T-cell (primary cell): ENCODE data around the gene C1orf159. TPM values are rescaled to one million over a fixed set of nuclear protein-coding genes. Genes with fewer than 3 reads are reported as not detected.

ENCODE experiments used
- ATAC-seq, 4 experiments: fragments of 200-7000 bp in 3 of 4; fragments of 150-1000 bp in 1 of 4; cut with Tn5 transposase; replicated peaks in 1 of 4; 1 replicate in 3 of 4; 2 replicates in 1 of 4; pipeline ENCODE4 v1.10.0; 2021; ENCODE audit warnings: moderate library complexity in 3 of 4, mild to moderate bottlenecking in 2 of 4, moderate number of reproducible peaks in 1 of 4
- CTCF ChIA-PET, 2 donors: fragments of 300-600 bp; sonication (Branson Sonifier 250); formaldehyde crosslinking; loops; one replicate each; lab custom pipeline; 2022; ENCODE audit warnings: antibody characterized with exemption in 2 of 2; lab: Charles Lee
- POLR2A ChIA-PET, 2 donors: fragments of 300-600 bp; sonication (Branson Sonifier 250); formaldehyde crosslinking; loops; one replicate each; lab custom pipeline; 2022; ENCODE audit warnings: antibody characterized with exemption in 2 of 2; lab: Charles Lee
- DNase-seq, 35 experiments: peaks; one replicate each; pipeline versions ENCODE4 v3.0.0 to v3.0.0-alpha.2; 2013 to 2023
- H3K27ac ChIP-seq: one replicate; pipeline ENCODE4 v1.5.1; 2013; ENCODE audit warnings: low read length
- H3K27me3 ChIP-seq, 2 experiments: replicated peaks in 1 of 2; 1 replicate in 1 of 2; 2 replicates in 1 of 2; pipeline versions ENCODE4 v1.6.1 to v1.7.0; 2013; ENCODE audit warnings: low read length in 1 of 2, mixed read lengths in 1 of 2; ENCODE audit not compliant: control insufficient read depth in 2 of 2, insufficient read depth in 2 of 2; ENCODE audit errors: extremely low read depth in 1 of 2
- H3K36me3 ChIP-seq, 2 donors: 1 replicate in 1 of 2; 2 replicates in 1 of 2; pipeline versions ENCODE4 v1.6.1 to v1.7.0; 2013; ENCODE audit warnings: low read length in 1 of 2; ENCODE audit not compliant: control insufficient read depth in 2 of 2, insufficient read depth in 1 of 2; ENCODE audit errors: extremely low read depth in 1 of 2
- H3K4me1 ChIP-seq, 2 experiments: 1 replicate in 1 of 2; 2 replicates in 1 of 2; pipeline versions ENCODE4 v1.6.1 to v1.7.0; 2013; ENCODE audit warnings: low read length in 2 of 2, mixed read lengths in 1 of 2; ENCODE audit not compliant: insufficient read depth in 2 of 2, control insufficient read depth in 1 of 2; ENCODE audit errors: extremely low read depth in 1 of 2
- H3K4me3 ChIP-seq, 2 donors: 1 replicate in 1 of 2; 2 replicates in 1 of 2; pipeline versions ENCODE4 v1.5.1 to v1.7.0; 2013; ENCODE audit warnings: mild to moderate bottlenecking in 2 of 2, low read length in 1 of 2, moderate library complexity in 1 of 2; ENCODE audit not compliant: control insufficient read depth in 1 of 2; ENCODE audit errors: extremely low read depth in 1 of 2
- H3K9me3 ChIP-seq: 2 replicates; pipeline ENCODE4 v1.7.0; 2013
- H3K27ac Mint-ChIP-seq, 2 donors: one replicate each; pipeline ENCODE4 v1.8.0; 2020 to 2021; ENCODE audit warnings: mild to moderate bottlenecking in 2 of 2, mixed read lengths in 2 of 2
- H3K27me3 Mint-ChIP-seq, 2 donors: one replicate each; pipeline ENCODE4 v1.8.0; 2021 to 2022; ENCODE audit warnings: mixed read lengths in 2 of 2
- H3K36me3 Mint-ChIP-seq: one replicate; pipeline ENCODE4 v1.8.0; 2021; ENCODE audit warnings: mixed read lengths
- H3K4me1 Mint-ChIP-seq, 3 donors: one replicate each; pipeline ENCODE4 v1.8.0; 2020 to 2022; ENCODE audit warnings: mixed read lengths in 3 of 3, mild to moderate bottlenecking in 1 of 3
- H3K4me3 Mint-ChIP-seq, 3 donors: one replicate each; pipeline ENCODE4 v1.8.0; 2020 to 2022; ENCODE audit warnings: mild to moderate bottlenecking in 3 of 3, mixed read lengths in 3 of 3, moderate library complexity in 3 of 3
- H3K9me3 Mint-ChIP-seq, 3 donors: one replicate each; pipeline ENCODE4 v1.8.0; 2020 to 2022; ENCODE audit warnings: mixed read lengths in 3 of 3
- WGBS: methylation state at CpG from one replicate; pipeline ENCODE4 v1.1.5; 2013; ENCODE audit warnings: missing lambda C conversion rate; ENCODE audit not compliant: insufficient coverage; 5-methylcytosine and 5-hydroxymethylcytosine counted together
- total RNA-seq, 35 experiments: library from RNA in 6 of 35; stranded (reverse) in 6 of 35; fragments of 120-200 nt in 1 of 35; gene quantifications; one replicate each; pipeline versions ENCODE4 v1.2.1 to v1.2.4 and lab custom pipeline; 2013 to 2026

The C1orf159 gene
- total RNA-seq, 5 donors from 2014 or later (not counting 1 experiment from before 2014, with no cell fraction given) = 20.4 to 37.7 (median 22.5) TPM

DNA sequence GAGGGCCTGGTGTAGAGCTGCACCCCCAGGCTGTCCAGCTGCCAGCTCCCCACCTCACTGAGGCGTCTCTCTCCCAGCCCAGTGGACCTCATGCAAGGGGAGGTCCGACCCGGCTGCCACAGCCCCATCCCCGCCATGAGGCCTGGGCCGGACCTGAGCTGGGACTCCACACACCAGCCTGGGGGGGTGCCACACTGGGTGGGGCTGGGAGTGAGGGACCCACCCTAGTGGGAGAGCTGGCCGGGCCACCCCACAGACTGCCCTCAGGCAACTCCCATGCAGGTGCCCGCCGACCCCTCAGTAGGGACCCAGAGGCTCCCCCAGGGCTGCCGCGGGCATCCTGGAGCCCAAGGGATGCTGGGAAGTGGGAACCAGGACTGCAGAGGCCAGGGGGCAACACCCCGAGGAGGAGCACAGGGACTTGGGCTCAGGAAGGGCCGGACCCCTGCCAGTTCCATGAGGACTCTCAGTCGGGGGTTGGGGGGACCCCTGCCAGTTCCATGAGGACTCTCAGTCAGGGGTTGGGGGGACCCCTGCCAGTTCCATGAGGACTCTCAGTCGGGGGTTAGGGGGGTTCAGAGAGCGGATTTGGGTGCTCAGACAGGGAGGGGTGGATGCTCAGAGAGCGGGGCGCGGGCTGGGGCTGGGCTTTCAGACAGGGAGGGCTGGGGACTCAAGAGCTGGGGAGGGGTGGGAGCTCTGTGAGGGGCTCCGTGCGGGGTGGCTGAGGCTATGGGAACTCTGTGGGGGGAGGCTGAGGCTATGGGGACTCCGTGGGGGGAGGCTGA is 40.5 kb downstream of the C1orf159 start:
- Histone ChIP-seq H3K4me1 (peaks cover 2 to 12% of the 10 kb centered on the region in 2 experiments), H3K4me3 (no peak overlapping the region), H3K9me3 (no peaks in the 10 kb centered on the region), H3K27me3 (peaks cover 0 to 55% of the 10 kb centered on the region in 2 experiments), H3K36me3 (no peaks in the 10 kb centered on the region), H3K27ac (no peak overlapping the region)
- H3K27ac Mint-ChIP-seq = no peak overlapping the region
- ChIA-PET CTCF (no interaction called here), POLR2A (no interaction called here)
- DNase-seq (no peak), ATAC-seq (no peak)
- H3K9me3 Mint-ChIP-seq = no peaks in the 10 kb centered on the region
- peaks cover 0 to 6% (median 2%) of the 10 kb centered on the region in 3 donors for H3K4me1 Mint-ChIP-seq
- H3K27me3 Mint-ChIP-seq = peaks cover 5 to 11% of the 10 kb centered on the region in 2 donors
- 54% methylated on average over 14 of the region's 21 CpGs for WGBS
- H3K4me3 Mint-ChIP-seq = no peak overlapping the region
- no peaks in the 10 kb centered on the region for H3K36me3 Mint-ChIP-seq

DNA sequence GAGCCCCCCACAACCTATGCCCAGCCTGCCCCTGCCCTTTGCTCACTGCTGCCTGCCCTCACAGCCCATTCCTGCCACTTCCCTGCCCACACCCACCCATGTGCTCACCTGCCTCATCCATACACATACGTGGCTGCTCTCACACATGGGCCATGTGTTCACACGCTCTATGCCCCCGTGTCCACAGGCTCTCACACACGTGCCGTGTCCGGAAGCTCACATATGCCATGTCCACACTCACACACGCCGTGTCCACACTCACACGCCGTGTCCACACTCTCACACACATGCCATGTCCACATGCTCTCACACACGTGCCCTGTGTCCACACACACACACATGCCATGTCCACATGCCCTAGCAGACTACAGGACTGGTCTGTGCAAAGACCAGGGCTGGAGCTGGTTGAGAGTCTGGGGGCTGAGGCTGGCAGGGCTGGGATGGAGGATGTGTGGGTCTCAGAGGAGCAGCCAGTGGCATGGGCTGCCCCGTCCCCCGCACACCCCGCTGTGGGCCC is 41.2 kb downstream of the C1orf159 start:
- peaks cover 2 to 9% of the 10 kb centered on the region in 2 experiments for H3K4me1 ChIP-seq
- Mint-ChIP-seq H3K27me3 (peaks cover 5 to 13% of the 10 kb centered on the region in 2 donors), H3K4me1 (peaks cover 0 to 8% (median 2%) of the 10 kb centered on the region in 3 donors), H3K9me3 (no peaks in the 10 kb centered on the region), H3K27ac (no peak overlapping the region), H3K4me3 (peak overlapping the region in 1 of 3 donors; percentile 13), H3K36me3 (no peaks in the 10 kb centered on the region)
- POLR2A ChIA-PET = no interaction called here
- no peaks in the 10 kb centered on the region for H3K9me3 ChIP-seq
- no peak overlapping the region for H3K27ac ChIP-seq
- no peak overlapping the region for H3K4me3 ChIP-seq
- CTCF ChIA-PET = no interaction called here
- DNase-seq (no peak), ATAC-seq (no peak)
- peaks cover 0 to 55% of the 10 kb centered on the region in 2 experiments for H3K27me3 ChIP-seq
- WGBS = 82% methylated on average over 7 of the region's 14 CpGs
- H3K36me3 ChIP-seq = no peaks in the 10 kb centered on the region

- Histone ChIP-seq H3K27me3 (peaks cover 0 to 49% of the 10 kb centered on the region in 2 experiments), H3K4me1 (peaks cover 0 to 8% of the 10 kb centered on the region in 2 experiments), H3K4me3 (no peak within 1 kb of the TSS), H3K36me3 (no peaks in the 10 kb centered on the region), H3K27ac (no peak within 1 kb of the TSS), H3K9me3 (no peaks in the 10 kb centered on the region)
- ATAC-seq = no peak
- no peak for DNase-seq
- Mint-ChIP-seq H3K27me3 (peaks cover 5 to 13% of the 10 kb centered on the region in 2 donors), H3K9me3 (no peaks in the 10 kb centered on the region), H3K4me3 (peak within 1 kb of the TSS in 1 of 3 donors; percentile 13), H3K27ac (no peak within 1 kb of the TSS), H3K4me1 (peaks cover 0 to 4% (median 0%) of the 10 kb centered on the region in 3 donors), H3K36me3 (no peaks in the 10 kb centered on the region)
- ChIA-PET POLR2A (no interaction called here), CTCF (no interaction called here)
- WGBS = 80% methylated on average over 27 of the region's 35 CpGs
Observed at GRCh38 chr1:1073743-1074587, 41.9 kb downstream of the C1orf159 start, which contains the start of gene RNF223. RNF223 (minus strand) TSS chr1:1074306; CDS start chr1:1072566, 1,740 bp downstream.

DNA sequence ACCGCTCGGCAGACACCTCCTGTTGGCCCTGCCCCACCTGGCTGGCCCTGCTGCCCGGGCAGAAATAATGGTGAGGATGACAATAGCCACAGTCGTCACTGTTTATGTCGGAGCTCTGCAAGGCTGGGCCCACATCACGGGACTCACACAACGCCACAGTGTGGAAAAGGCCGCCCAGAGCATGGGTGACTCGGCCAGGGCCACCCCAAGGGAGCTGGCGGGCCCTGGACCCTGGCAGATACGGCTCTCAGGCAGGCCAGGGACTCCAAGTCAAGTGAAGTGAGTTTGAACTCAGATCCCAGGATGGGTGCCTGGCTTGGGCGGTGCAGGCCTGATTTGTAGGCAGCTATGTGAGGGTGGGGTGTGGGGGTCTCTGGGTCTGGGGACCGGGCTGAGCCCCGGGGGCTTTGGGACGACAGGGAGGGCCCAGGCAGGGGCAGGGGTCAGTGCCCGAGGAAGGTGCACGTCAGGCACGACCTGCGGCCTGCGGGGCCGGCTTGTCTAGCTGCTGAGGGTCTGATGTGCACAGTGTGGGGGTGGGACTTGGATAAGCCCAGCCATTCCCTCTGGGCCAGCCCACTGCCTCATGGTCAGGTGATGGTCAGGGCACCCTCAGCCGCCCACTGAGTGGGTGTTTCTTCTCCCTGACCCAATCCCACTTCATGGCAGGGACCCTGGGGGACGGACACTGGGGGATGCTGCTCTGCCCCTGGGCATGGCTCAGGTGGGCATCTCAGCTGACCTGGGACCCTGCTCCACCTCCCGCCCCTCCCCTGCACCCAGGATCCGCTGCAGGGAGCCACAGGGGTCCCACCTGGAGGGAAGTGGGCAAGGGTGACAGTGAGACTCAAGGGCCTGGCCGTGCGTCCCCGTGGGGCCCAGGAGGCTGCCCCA is 42.8 kb downstream of the C1orf159 start:
- Mint-ChIP-seq H3K9me3 (no peaks in the 10 kb centered on the region), H3K4me3 (no peak overlapping the region), H3K27me3 (peaks cover 5 to 13% of the 10 kb centered on the region in 2 donors), H3K36me3 (no peaks in the 10 kb centered on the region), H3K4me1 (peaks cover 0 to 8% (median 3%) of the 10 kb centered on the region in 3 donors), H3K27ac (no peak overlapping the region)
- POLR2A ChIA-PET = no interaction called here
- Histone ChIP-seq H3K4me1 (peaks cover 0 to 12% of the 10 kb centered on the region in 2 experiments), H3K27ac (no peak overlapping the region), H3K36me3 (no peaks in the 10 kb centered on the region), H3K4me3 (no peak overlapping the region), H3K27me3 (peaks cover 0 to 52% of the 10 kb centered on the region in 2 experiments), H3K9me3 (no peaks in the 10 kb centered on the region)
- ATAC-seq = no peak
- 80% methylated on average over 22 of the region's 28 CpGs for WGBS
- no peak for DNase-seq
- CTCF ChIA-PET = no interaction called here

DNA sequence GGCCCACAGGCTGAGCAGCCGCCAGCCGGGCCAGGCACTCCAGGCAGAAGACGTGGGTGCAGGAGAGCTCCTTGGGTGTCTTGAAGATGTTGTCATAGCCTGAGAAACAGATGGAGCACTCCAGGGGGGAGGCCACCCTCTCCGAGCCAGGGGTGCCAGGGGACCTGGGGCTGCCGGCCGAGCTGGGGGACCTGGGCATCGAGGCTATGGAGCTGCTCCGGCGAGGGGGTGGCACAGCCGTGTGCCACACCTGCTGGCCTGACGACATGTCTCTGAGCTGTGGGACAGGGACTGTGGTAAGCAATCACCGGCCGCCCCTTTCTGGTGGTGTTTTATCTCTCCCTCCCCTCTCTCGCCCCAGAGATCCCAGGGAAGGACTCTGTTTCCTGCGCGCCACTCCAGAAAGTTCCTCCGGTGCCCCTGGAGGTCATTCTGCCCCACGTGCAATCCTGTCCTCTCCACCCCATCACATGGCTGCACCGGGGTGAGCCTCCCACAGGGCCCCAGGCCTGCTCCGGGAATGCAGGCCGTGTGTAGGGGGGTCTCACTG is 43.5 kb downstream of the C1orf159 start:
- H3K27ac ChIP-seq = no peak overlapping the region
- Mint-ChIP-seq H3K27ac (no peak overlapping the region), H3K36me3 (no peaks in the 10 kb centered on the region), H3K9me3 (no peaks in the 10 kb centered on the region), H3K4me3 (no peak overlapping the region), H3K4me1 (peaks cover 0 to 9% (median 5%) of the 10 kb centered on the region in 3 donors), H3K27me3 (peaks cover 5 to 13% of the 10 kb centered on the region in 2 donors)
- H3K36me3 ChIP-seq = no peaks in the 10 kb centered on the region
- WGBS = 72% methylated on average over 12 of the region's 21 CpGs
- H3K4me1 ChIP-seq = peaks cover 2 to 18% of the 10 kb centered on the region in 2 experiments
- no peaks in the 10 kb centered on the region for H3K9me3 ChIP-seq
- ChIA-PET CTCF (no interaction called here), POLR2A (no interaction called here)
- no peak for ATAC-seq
- H3K27me3 ChIP-seq = peaks cover 0 to 55% of the 10 kb centered on the region in 2 experiments
- DNase-seq = no peak
- H3K4me3 ChIP-seq = no peak overlapping the region
